ENCODE data around the gene CFDP1.

DNA sequence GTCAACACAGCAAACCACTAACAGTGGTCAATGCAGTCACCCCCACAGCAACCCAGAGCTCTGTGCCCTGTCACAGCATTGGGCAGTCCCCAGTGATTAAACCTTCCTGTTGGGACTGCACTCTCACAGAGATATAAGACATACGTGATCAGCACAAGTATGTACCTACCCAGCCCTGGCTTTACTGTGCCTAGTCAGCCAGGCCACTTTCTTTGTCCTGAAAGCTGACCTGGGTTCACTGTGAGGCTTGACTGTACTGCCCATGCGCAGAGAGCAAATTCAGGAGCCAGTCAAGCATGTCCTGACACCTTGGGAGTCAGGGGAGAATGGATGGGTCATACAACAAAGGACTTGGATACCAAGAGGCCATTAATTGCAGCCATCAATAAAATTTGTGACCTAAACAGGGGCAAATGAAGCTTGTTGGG is 42.1 kb upstream of the CFDP1 start:
- TF ChIP-seq, protein P1, sequence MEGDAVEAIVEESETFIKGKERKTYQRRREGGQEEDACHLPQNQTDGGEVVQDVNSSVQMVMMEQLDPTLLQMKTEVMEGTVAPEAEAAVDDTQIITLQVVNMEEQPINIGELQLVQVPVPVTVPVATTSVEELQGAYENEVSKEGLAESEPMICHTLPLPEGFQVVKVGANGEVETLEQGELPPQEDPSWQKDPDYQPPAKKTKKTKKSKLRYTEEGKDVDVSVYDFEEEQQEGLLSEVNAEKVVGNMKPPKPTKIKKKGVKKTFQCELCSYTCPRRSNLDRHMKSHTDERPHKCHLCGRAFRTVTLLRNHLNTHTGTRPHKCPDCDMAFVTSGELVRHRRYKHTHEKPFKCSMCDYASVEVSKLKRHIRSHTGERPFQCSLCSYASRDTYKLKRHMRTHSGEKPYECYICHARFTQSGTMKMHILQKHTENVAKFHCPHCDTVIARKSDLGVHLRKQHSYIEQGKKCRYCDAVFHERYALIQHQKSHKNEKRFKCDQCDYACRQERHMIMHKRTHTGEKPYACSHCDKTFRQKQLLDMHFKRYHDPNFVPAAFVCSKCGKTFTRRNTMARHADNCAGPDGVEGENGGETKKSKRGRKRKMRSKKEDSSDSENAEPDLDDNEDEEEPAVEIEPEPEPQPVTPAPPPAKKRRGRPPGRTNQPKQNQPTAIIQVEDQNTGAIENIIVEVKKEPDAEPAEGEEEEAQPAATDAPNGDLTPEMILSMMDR (IDR thresholded peaks at IDR 0.05; ENCODE audit: low read length) = no peak
- TF ChIP-seq EZH2 (IDR thresholded peaks at IDR 0.05; ENCODE audit: borderline replicate concordance, low read length) = no peak

Data from OCI-LY1 (cell line).